ENCODE results near the gene SNX3.
A peak's percentile ranks its signal among the peaks of the same experiment; 100 is the strongest.

SNX3 gene

GRCh38 chr6:108169464-108170331 is 91.1 kb downstream of the SNX3 start:
- DNase-seq: no peak

- peak; percentile 16 for DNase-seq
Measured at GRCh38 chr6:108168501-108169463, 92.1 kb downstream of the SNX3 start.

GRCh38 chr6:108168090-108168463 is 92.8 kb downstream of the SNX3 start:
- no peak for DNase-seq

- DNase-seq: no peak
Measured at GRCh38 chr6:108167449-108168089, 93.3 kb downstream of the SNX3 start.

GRCh38 chr6:108166664-108167448 is 94.0 kb downstream of the SNX3 start:
- no peak for DNase-seq

GRCh38 chr6:108165714-108166663 is 94.9 kb downstream of the SNX3 start, which contains the start of gene NR2E1:
NR2E1 (plus strand) TSS chr6:108166022; CDS start chr6:108166766, 744 bp downstream.
- DNase-seq: no peak

- DNase-seq: no peak
Measured at GRCh38 chr6:108164815-108165706, 95.8 kb downstream of the SNX3 start.

- no peak for DNase-seq
Measured at GRCh38 chr6:108164543-108164814, 96.4 kb downstream of the SNX3 start.

- DNase-seq: no peak
Measured at GRCh38 chr6:108163644-108164542, 96.9 kb downstream of the SNX3 start.

- no peak for DNase-seq
Measured at GRCh38 chr6:108163267-108163643, 97.6 kb downstream of the SNX3 start.

- DNase-seq: no peak
Measured at GRCh38 chr6:108161724-108162282, 99.0 kb downstream of the SNX3 start.

Data from fibroblast of upper back skin (primary cell).